OCI-LY3 (cell line): ENCODE results near the gene TOP2A.
"Not testable (repeated sequence)": the region's sequence is repeated elsewhere in the genome, so short reads cannot be mapped to it uniquely, and the experiment has no call there.

ENCODE experiments used
- H2AFZ ChIP-seq: fragments of 200-600, 300-600 bp; shearing (Covaris generic); 2 replicates; pipeline ENCODE4 v1.6.0; 2014; ENCODE audit warnings: antibody characterized with exemption, low read depth, low read length
- H3K27ac ChIP-seq: fragments of 200-600, 300-600 bp; sonication (generic); 2 replicates; pipeline ENCODE4 v1.5.1; 2014; ENCODE audit warnings: mild to moderate bottlenecking, low read length, moderate library complexity, mixed read lengths
- H3K27me3 ChIP-seq: fragments of 200-600, 300-600 bp; sonication (generic); 2 replicates; pipeline ENCODE4 v1.6.1; 2014; ENCODE audit warnings: low read depth, low read length, mixed read lengths
- H3K36me3 ChIP-seq: fragments of 200-600, 300-600 bp; sonication (generic); replicated peaks from 2 replicates; pipeline ENCODE3; 2014; ENCODE audit warnings: low read depth, low read length, mixed read lengths
- H3K4me1 ChIP-seq: fragments of 300-600, 200-600 bp; sonication (generic); 2 replicates; pipeline ENCODE4 v1.6.1; 2014; ENCODE audit warnings: low read length, mixed read lengths
- H3K4me2 ChIP-seq: fragments of 200-600, 300-600 bp; sonication (generic); 2 replicates; pipeline ENCODE4 v1.6.1; 2014; ENCODE audit warnings: low read length, mixed read lengths
- H3K4me3 ChIP-seq: fragments of 300-600, 200-600 bp; sonication (generic); 2 replicates; pipeline ENCODE4 v1.5.1; 2014; ENCODE audit warnings: antibody characterized with exemption, mild to moderate bottlenecking, low read length, moderate library complexity
- H3K79me2 ChIP-seq: fragments of 300-600, 200-600 bp; shearing (Covaris generic); 2 replicates; pipeline ENCODE4 v1.6.1; 2014; ENCODE audit warnings: mild to moderate bottlenecking, low read length, mixed read lengths
- H3K9ac ChIP-seq: fragments of 300-600, 200-600 bp; shearing (Covaris generic); 2 replicates; pipeline ENCODE4 v1.6.0; 2014; ENCODE audit warnings: mild to moderate bottlenecking, low read length, moderate library complexity
- H3K9me3 ChIP-seq: fragments of 200-600, 300-600 bp; shearing (Covaris generic); 2 replicates; pipeline ENCODE4 v1.6.1; 2014; ENCODE audit warnings: low read length, mixed read lengths; ENCODE audit not compliant: insufficient read depth
- H4K20me1 ChIP-seq: fragments of 200-600, 300-600 bp; sonication (generic); 2 replicates; pipeline ENCODE4 v1.6.1; 2016; ENCODE audit warnings: low read length, mixed read lengths; ENCODE audit not compliant: insufficient read depth
- CTCF ChIP-seq: fragments of 200-600, 300-600 bp; sonication (generic); IDR thresholded peaks from 2 replicates; pipeline ENCODE4 v1.5.1; 2014; ENCODE audit warnings: antibody characterized with exemption, low read length, low read depth
- EZH2phosphoT487 ChIP-seq: fragments of 200-600 bp; shearing (Covaris generic); IDR thresholded peaks from 2 replicates; pipeline ENCODE4 v1.6.1; 2018; ENCODE audit warnings: antibody characterized with exemption, mixed run types, low read depth

TOP2A gene

DNA sequence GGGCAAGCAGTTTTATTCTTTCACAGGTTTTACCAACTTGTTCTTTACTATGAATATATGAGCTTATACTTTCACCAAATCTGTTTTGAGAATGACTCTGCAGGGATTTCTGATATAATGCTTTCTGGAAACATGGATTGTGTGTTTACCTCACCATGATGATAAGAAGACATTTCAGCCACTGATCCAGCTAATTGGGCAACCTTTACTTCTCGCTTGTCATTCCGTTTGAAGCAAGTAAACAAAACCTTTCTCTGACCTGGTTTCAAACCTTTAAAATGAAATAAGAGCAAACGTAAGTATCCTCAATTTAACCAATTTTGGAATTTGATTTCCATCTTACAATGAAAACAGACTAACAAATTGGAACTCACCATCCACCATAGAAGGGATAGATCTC lies 13.7 kb downstream of the TOP2A start:
- Histone ChIP-seq H3K9me3 (no peaks in the 10 kb centered on the region), H4K20me1 (no peaks in the 10 kb centered on the region), H3K79me2 (no peaks in the 10 kb centered on the region), H2AFZ (no peak overlapping the region), H3K4me3 (no peak overlapping the region), H3K36me3 (peaks cover 74% of the 10 kb centered on the region), H3K4me1 (no peaks in the 10 kb centered on the region), H3K27me3 (no peaks in the 10 kb centered on the region), H3K9ac (no peak overlapping the region), H3K27ac (no peak overlapping the region), H3K4me2 (no peak overlapping the region)
- TF ChIP-seq EZH2phosphoT487 (no peak), CTCF (no peak)

GRCh38 chr17:40402668-40403067 lies 15.0 kb downstream of the TOP2A start:
- Histone ChIP-seq H3K27ac (no peak overlapping the region), H3K79me2 (no peaks in the 10 kb centered on the region), H3K9me3 (no peaks in the 10 kb centered on the region), H3K4me3 (no peak overlapping the region), H3K27me3 (no peaks in the 10 kb centered on the region), H3K4me2 (no peak overlapping the region), H3K9ac (no peak overlapping the region), H3K4me1 (no peaks in the 10 kb centered on the region), H4K20me1 (no peaks in the 10 kb centered on the region), H3K36me3 (peaks cover 75% of the 10 kb centered on the region), H2AFZ (no peak overlapping the region)
- TF ChIP-seq EZH2phosphoT487 = no peak
- TF ChIP-seq CTCF = no peak

- H3K79me2 ChIP-seq = no peaks in the 10 kb centered on the region
- no peaks in the 10 kb centered on the region for H4K20me1 ChIP-seq
- H3K4me1 ChIP-seq = no peaks in the 10 kb centered on the region
- no peaks in the 10 kb centered on the region for H3K27me3 ChIP-seq
- TF ChIP-seq EZH2phosphoT487 (no peak), CTCF (peak; percentile 61)
- peaks cover 71% of the 10 kb centered on the region for H3K36me3 ChIP-seq
- no peaks in the 10 kb centered on the region for H3K9me3 ChIP-seq
- H3K27ac ChIP-seq = no peak overlapping the region
- H2AFZ ChIP-seq = no peak overlapping the region
- H3K9ac ChIP-seq = no peak overlapping the region
- H3K4me2 ChIP-seq = no peak overlapping the region
- no peak overlapping the region for H3K4me3 ChIP-seq
These were observed 18.5 kb downstream of the TOP2A start for GRCh38 chr17:40399185-40399584.

DNA sequence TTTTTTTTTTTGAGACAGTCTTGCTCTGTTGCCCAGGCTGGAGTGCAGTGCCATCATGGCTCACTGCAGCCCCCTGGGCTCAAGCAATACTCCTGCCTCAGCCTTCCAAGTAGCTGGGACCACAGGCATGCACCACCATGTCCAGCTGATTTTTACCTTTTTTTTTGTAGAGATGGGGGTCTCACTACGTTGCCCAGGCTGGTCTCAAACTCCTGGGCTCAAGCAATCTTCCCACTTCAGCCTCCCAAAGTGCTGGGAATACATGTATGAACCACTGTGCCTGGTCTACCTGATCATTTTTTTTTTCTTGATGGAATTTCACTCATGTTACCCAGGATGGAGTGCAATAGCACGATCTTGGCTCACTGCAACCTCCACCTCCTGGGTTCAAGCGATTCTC lies 31.1 kb downstream of the TOP2A start:
- H3K9ac ChIP-seq, H3K27ac ChIP-seq, H3K79me2 ChIP-seq, H2AFZ ChIP-seq, H3K4me2 ChIP-seq, H3K4me3 ChIP-seq, H3K27me3 ChIP-seq, H3K4me1 ChIP-seq, H3K9me3 ChIP-seq, H4K20me1 ChIP-seq: not testable (repeated sequence)
- H3K36me3 ChIP-seq = peaks cover 44% of the 10 kb centered on the region

DNA sequence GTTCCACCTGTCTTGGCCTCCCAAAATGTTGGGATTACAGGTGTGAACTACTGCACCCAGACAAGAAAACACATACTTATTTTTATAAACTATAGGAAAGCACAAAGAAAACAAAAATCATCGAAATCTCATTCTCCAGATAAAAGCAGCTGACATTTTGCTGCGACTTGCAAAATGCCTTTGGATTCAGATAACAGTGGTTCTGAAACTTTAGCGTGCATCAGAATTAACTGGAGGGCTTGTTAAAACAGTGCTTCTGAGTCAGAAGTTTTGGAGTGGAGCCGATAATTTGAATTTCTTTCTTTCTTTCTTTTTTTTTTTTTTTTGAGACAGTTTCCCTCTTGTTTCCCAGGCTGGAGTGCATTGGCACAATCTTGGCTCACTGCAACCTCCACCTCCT lies 35.4 kb downstream of the TOP2A start:
- H2AFZ ChIP-seq = no peak overlapping the region
- no peaks in the 10 kb centered on the region for H3K4me1 ChIP-seq
- no peak overlapping the region for H3K4me2 ChIP-seq
- no peak overlapping the region for H3K27ac ChIP-seq
- H3K9me3 ChIP-seq = no peaks in the 10 kb centered on the region
- H3K36me3 ChIP-seq = peaks cover 12% of the 10 kb centered on the region
- no peak overlapping the region for H3K4me3 ChIP-seq
- H4K20me1 ChIP-seq = no peaks in the 10 kb centered on the region
- H3K9ac ChIP-seq = no peak overlapping the region
- no peak for TF ChIP-seq EZH2phosphoT487
- no peak for TF ChIP-seq CTCF
- H3K79me2 ChIP-seq = no peaks in the 10 kb centered on the region
- H3K27me3 ChIP-seq = no peaks in the 10 kb centered on the region
